NCI-H526 treated with DMSO at 0.1 percent for 48 hours (cell line): ENCODE data around the gene DIPK1A.

Source experiments
- DNase-seq: peaks from one replicate; lab custom pipeline; 2025; lab: John Stamatoyannopoulos, UW

Gene DIPK1A

DNA sequence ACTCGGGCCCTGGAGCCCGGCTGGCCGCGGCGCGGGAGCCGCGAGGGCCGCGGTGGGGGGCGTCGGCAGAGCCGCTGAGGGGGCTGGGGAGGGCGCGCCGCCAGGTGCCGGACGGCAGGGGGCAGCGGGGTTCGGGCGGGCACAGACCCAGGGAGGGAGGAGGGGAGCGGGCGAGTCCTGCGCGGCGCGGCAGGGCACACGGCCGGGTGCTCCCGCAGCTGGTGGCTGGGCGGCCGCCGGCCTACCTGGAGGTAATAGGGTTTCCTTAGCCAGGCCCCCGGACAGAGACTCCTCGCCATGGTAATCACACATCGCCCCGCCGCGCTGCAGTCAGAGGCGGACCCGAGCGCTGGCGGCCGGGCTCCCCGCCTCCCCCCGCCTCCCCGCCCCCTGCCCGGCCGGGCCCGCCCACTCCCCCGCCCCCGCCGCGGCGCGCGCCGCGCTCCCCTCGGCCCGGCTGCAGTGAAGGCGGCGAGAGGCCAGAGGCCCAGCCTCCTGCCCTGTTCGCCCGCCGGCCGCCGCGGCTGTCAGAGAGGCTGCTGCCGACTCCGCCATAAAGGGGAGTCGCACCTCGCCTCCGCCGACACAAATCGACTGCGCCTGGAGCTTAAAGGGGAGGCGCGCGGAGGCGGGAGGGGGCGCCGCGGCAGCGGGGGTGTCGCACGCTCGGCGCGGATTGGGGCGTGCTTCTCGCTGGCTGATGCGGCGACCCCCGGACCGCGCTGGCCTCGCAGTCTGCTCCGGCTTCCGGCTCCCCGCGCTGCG is at the start of gene DIPK1A:
Gene DIPK1A (minus strand): TSS at position 332 of the 765 bp plus-strand sequence. CDS start 33 bp downstream, at position 299.
- peak; percentile 58 for DNase-seq

DNA sequence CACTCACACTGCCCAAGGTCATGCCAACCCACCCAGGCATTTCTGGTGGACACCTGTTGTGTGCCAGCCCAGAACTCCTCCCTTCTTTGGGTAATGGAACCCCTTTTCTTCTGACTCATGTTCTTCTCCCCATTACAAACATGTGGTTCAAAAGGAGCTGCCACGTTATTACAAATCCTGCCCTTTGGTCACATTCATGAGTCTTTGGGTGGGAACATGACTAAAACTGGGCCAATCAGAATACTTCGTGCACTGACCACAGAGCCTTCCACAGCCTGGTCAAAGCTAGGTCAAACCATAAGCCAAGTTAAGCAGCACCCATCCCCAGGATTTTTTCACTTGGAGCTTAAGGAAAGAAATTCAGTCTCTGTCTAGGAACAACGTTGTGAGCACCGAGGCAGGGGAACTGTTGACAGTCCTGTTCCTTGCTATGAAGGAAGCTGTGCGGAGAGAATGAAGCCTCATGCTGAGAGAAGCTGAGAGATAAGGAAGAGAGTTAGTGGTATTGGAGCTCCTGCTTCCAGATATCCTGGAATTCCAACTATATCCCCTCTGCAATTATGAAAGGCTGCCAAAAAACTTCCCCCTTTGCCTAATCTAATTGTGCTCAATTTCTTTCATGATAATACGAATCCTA is 46.8 kb upstream of the DIPK1A start:
- DNase-seq, result no peak

DNA sequence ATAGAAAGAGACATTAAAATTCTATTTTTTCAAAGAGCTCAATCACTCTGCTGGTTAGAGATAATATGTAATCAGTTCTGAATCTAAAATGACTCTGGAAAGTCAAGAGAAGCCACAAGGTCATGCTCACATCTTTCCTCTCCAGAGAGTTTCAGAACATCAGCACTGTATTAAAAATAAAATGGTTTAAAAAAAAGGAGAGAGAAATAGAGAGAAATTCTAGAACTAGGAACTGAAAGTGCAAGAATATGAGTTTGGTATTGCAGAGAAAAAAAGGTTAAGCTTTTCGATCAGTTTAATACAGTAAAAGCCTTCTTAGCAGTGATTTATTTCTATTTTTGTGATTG is 44.0 kb upstream of the DIPK1A start:
- no peak for DNase-seq

DNA sequence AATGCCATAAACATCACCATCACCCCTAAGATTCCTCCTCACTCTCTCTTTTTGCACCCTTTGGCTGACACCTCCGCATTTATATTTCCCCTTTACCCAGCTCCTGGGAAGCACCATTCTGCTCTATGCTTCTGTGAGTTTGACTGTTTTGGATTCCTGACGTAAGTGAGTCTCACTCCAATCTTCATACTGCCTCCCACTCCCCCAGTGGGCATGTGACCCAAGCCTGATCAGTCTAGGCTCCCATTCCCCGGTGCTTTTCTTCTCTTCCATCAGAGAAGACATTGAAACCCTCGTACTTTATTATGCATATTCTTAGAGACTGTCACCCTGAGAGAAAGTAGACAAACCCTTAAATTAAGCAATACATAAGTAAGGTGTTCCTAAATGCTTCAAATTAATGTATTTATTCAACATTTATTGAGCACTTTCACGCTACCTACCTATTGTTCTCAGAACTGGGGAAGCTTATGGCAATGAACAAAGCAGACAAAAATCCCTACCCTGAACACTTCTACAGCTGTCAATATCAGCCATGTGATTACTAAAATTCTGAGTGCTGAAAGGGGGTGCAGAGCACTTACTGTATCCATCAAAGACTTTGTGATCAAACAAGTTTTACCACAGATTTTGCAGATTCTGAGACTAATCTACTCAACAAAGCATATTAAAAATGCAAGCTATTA is 43.4 kb upstream of the DIPK1A start:
- DNase-seq, result no peak

DNA sequence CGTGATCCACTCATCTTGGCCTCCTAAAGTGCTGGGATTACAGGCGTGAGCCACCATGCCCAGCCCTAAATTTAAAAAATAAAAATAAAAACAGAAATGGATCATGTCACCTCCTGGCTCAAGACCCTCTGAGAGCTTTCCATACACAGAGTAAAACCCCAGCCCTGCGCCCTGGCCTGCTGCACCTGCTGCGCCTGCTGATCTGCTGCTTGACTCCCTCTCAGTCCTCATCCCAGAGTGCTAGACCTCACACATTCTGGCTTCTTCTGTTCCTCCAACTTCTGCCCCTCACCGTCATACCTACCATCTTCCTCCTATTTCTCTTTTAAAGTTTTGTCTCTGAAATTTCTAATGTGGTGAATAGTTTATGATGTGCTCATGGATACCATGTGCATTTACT is 42.7 kb upstream of the DIPK1A start:
- no peak for DNase-seq

DNA sequence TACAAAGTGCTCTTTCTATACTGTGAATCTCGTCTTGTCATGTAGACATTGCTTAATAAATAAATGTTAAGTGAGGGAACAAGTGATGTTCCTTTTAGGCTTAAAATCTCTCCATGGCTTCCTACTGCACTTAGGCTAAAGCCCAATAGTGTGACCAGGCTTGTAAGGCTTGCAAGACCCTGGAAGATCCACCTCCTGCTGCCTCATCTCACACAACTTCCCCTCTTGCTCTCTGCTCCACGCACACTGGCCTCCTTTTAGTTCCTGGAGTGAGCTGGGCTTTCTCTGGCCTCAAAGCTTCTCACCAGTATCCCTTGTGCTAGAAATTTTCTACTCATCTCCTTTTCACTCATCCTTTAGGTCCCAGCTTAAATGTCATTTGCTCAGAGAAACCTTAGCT is 41.5 kb upstream of the DIPK1A start:
- no peak for DNase-seq

DNA sequence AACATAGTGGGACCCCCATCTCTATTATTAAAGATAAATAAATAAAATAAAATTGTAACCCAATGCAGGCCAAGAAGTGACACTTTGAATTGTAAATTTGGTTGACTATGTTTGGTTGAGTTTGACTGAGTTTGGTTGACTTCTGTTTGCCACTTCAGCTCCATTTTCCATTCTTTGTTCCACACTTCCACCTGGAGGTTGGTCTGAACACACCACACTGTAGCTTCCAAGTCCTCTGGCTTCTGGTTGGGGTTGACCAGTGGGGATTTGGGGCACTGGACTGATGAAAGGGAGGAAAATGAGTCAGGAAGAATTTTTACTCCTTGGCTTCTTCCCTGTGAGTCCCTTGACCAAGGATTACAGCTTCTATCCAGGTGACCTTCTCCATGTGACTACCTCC is 40.6 kb upstream of the DIPK1A start:
- no peak for DNase-seq

DNA sequence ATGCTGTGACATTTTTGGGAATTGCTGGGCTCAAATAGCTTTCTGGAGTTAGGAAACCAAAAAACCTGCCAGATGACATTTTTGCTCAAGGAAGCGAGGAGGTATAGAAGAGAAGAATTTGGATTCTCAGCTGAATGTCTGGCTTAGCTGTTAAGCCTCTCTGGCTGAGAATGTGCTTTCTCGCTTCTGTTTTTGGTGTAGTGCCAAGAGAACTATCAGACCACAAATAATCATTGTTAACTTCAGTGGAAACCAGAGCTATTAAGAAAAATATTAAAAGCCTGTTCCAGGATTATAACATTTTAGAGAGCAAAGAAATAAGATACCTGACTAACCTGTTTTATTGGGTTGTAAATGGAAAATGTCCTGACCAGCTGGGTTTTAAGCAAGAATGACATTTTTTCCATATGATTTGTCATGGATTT is 39.5 kb upstream of the DIPK1A start:
- DNase-seq, result no peak

DNA sequence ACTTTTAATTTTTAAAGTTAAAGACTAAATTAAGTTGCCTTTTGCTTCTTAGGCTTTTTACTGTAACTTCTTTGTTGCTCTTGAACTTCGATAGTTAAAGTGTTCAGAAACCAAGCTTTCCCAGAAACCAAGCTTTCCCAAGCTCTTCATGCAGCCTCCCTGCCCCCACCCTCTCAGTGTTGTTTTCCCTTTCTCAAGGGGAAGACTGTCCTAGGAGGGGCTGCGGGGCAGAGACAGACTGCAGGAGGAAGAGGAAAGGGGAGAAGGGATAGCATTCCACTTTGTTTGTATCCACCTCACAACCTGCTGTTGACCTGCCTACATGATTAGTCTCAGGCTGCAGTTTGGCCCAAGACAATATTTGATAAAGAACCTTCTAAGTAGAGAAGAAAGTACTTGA is 39.0 kb upstream of the DIPK1A start:
- DNase-seq, result no peak

DNA sequence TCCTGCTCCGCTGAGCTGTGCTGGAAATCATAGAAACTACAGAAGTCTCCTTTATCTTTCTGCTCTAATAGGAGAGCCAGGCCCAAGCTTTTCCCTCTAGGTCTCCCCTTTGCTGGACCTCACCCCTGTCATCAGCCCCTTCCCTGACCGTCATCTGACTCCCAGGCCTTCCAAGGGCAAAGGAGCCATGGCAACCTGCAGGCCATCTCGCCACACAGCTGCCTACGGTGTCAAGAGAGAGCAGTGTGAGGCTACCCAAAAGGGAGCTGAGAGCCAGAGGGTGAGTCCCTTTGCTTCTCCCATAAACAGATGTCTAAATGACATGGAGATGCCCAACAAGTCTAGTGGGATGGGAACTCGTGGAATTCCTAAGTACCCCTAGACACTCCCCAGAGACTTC is 37.6 kb upstream of the DIPK1A start:
- DNase-seq, result no peak

DNA sequence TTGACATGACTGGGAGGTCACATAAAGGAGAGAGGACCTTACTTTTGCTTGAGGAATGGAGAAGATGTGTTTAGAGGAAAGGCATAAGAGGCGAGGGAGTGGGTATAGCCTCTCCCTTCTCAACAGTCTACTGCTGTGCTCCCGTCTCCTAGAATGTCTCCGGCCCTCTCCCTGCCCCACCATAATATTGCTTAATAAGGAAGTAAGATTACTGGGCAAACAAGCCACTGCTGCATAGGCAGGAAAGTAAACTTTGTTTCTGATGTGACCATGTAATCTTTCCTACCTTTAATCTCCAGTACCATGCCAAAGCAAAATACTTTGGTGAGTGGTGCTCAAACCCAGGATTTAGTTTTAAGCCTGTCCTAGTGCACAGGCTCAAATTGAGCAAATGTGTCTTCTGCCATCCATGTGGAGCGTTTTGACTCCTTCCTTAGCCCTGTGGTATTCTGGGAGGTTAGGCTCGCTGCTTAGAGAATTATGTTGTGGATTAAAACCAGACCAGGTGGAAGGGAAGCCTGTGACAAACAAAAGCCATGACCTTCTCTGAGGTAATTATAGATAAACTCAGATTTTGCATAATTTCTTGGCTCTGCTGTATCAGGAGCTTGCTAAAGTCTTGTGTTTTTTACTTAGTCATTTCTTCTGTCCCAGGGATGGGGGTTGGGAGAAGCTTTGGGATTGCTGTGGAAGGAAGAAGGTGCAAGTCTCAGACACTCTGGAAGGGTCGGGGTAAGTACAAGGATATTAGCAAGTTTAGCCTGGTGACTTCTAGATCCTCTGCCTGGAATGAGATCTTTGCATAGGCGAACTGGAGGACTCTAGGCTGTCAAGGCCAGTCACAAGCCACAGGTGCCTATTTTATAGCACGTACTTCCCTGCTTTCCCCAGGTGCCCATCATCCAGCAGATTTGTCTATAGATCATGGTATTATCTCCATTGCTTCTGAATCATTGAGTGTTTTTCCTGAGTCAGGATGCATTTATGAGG is 34.5 kb upstream of the DIPK1A start:
- no peak for DNase-seq

DNA sequence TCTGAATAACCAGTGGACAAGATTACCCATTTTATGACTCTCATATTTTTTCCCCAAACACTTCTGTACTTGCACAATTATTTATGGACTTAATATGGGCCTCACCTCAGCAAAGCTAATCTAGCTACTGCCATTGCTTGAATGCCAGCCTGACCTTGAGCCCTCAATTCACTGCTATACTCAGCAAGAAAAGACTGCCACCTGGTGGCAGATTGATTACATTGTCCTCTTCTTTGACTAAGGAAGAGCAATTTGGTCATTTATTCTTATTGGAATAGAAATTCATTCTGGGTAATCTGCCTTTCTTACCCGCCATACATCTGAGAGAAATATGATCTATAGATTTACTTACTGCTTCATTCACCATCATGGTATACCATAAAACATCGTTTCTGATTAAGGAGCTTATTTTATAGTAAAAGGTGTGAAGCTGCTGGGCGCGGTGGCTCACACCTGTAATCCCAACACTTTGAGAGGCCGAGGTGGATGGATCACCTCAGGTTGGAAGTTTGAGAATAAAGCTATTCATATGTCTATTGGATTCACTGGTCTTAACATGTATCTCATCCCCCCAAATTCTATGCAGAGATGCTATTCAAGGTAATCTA is 32.9 kb upstream of the DIPK1A start:
- DNase-seq, result peak; percentile 54

DNA sequence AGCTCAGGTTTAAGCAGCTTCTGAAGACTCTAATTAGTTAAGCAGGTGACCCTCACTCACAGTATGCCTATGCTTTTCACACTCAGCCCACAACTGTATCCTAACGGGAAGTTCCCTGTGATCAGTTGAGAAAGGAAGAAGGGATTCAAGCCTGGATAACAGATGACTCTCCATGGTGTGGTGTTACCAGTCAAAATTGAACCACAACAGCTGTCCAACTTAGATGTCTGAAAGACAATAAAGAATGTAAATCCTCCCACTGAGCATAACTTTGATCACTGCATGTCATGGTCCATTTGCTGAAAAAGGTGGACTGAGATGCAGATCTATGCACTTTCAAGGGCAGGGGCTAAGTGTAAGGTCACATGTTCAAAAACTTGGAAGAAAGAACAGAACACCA is 32.3 kb upstream of the DIPK1A start:
- no peak for DNase-seq

DNA sequence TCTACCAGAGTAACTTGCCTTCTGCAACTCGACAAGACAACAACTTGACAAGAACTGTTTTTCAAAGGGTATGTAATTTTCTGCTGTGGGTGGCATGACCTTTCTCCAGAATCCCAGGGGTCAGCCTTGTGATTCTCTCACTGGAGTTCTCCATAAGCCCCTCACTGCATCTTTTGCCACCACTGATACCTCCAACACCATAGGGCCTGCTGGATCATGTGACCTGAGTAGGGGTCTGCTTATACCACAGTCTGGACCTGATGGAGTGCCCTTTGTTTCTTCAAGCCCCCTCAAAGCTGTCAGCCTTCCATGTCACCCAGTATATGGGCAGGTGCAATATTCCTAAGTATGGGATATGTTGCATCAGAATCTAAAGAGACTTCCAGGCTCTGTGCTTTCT is 31.6 kb upstream of the DIPK1A start:
- DNase-seq, result no peak

DNA sequence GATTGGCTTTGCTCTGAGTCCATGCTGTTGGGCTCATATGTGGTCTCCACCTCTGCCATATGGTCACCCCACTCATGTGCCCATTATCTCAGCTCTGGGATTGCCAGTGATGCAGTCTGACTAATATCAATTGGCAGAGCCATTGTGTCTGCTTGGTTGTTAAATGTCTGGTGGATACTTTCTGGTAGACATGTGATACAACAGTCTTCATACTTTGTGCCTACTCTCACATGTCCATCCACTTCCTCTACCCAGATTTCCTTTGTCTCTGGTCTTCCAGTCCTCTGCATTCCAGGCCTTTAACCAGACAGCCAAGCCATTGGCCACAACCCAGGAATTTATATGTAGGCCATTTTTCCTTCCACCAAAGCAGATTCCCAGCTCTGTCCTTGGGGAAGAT is 30.8 kb upstream of the DIPK1A start:
- DNase-seq, result no peak

DNA sequence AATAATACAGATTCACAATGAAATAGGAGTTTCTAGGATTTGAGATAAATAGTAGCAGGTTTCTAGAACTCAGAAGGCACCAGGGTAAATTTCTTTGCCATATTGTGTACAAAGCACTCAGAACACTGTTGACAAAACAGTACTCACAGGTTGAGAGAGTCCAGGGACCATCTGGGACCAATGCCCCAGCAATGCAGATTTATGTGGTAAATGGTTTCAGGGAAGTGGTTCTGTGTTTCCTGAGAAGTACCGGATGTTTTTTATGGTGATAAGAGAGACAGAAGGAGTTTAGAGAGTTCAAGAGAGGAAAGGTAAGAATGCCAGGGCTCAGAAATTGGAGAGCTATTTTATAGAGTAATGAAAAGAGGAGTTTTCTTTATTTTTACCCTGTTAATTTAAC is 29.6 kb upstream of the DIPK1A start:
- DNase-seq, result no peak

DNA sequence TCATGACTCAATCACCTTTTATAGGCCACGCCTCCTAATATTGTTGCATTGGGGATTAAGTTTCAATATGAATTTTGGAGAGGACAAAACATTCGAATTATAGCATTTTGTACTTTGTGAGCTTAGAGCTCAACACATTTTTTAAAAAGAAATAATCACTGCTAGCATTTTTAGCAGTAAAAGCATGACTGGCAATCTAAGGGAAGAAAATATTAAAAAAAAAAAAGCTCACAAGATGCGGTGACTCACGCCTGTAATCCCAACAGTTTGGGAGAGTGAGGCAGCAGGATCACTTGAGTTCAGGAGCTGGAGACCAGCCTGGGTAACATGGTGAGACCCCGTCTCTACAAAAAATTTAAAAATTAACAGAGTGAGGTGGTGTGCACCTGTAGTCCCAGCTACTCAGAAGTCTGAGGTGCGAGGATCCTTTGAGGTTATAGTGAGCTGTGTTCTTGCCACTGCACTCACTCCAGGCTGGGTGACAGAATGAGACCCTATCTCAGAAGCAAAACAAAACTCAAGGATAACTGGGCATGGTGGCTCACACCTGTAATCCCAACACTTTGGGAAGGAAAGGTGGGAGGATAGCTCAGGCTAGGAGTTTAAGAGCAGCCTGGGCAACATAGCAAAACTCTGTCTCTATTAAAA is 28.8 kb upstream of the DIPK1A start:
- DNase-seq, result no peak

DNA sequence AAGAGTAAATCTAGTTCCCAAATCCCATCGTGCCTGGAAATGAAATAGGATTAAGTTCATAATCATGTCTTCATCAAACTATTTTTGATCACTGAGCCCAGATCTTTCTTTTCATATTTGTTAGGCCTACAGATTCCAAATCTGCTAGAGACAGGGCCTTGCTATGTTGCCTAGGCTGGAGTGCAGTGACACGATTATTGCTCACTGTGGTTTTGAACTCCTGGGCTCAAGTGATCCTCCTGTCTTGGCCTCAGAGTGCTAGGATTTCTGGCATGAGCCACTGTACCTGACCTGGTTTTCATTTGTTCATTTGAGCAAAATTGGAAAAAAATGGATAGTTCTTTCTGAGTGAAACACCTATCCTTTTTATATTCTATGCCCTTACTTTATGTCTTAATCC is 28.0 kb upstream of the DIPK1A start:
- no peak for DNase-seq

DNA sequence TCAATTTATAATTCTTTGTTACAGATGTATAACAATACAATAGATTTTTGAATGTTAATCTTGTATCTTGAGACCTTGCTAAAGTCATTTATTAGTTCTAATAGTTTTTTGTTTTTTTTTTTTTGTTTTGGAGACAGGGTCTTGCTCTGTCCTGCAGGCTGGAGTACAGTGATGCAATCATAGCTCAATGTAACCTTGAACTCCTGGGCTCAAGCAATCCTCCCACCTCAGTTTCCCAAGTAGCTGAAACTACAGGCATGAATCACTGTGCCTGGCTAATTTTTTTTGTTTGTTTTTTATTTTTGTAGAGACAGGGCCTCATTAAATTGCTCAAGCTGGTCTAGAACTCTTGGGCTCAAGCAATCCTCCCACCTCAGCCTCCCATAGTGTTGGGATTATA is 26.2 kb upstream of the DIPK1A start:
- no peak for DNase-seq

DNA sequence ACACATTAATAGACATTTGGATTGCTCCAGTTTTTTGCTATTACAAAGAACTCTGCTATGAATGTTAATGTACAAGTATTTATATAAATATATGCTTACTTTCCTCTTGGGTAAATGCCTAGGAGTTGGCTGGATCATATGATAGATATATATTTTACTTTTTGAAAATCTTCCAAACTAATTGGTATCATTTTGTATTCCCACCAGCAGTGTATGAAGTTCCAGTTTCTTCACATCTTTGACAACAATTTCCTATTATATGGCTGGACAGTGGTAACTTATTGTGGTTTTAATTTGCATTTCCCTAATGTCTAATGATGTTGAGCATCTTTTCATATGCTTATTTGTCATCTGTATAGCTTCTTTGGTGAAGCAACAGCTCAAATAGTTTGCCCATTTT is 23.8 kb upstream of the DIPK1A start:
- no peak for DNase-seq
